ENCODE measurements around the gene GTF3C5. TPM values are rescaled to one million over a fixed set of nuclear protein-coding genes. Genes with fewer than 3 reads are reported as not detected.
A peak's percentile ranks its signal among the peaks of the same experiment; 100 is the strongest.
"Not testable (repeated sequence)": the region's sequence is repeated elsewhere in the genome, so short reads cannot be mapped to it uniquely, and the experiment has no call there.

The GTF3C5 gene
- total RNA-seq, 1 experiment from 2014 or later, result 60.7 TPM

- no peak overlapping the region for H3K4me3 ChIP-seq
- H3K27me3 ChIP-seq (replicated peaks), result no peaks in the 10 kb centered on the region
- no peaks in the 10 kb centered on the region for H3K36me3 ChIP-seq
- H3K4me1 ChIP-seq (replicated peaks), result no peaks in the 10 kb centered on the region
- no peaks in the 10 kb centered on the region for H3K9me3 ChIP-seq (replicated peaks)
- no peak overlapping the region for H3K27ac ChIP-seq
- no peak for DNase-seq (ENCODE audit: low read depth in 1 of 2, low spot score in 2 of 2)
Measured at GRCh38 chr9:133066181-133066983, 35.6 kb downstream of the GTF3C5 start.

GRCh38 chr9:133067006-133067405 is 36.2 kb downstream of the GTF3C5 start:
- Histone ChIP-seq H3K27me3 (replicated peaks) (no peaks in the 10 kb centered on the region), H3K4me1 (replicated peaks) (no peaks in the 10 kb centered on the region)

GRCh38 chr9:133067813-133068212 is 37.0 kb downstream of the GTF3C5 start:
- Histone ChIP-seq H3K9me3 (replicated peaks) (no peaks in the 10 kb centered on the region), H3K27me3 (replicated peaks) (no peaks in the 10 kb centered on the region), H3K36me3 (no peaks in the 10 kb centered on the region), H3K4me1 (replicated peaks) (no peaks in the 10 kb centered on the region), H3K4me3 (no peak overlapping the region), H3K27ac (no peak overlapping the region)
- no peak for DNase-seq (ENCODE audit: low read depth in 1 of 2, low spot score in 2 of 2)

More at GRCh38 chr9:133067006-133067405, 36.2 kb downstream of the GTF3C5 start:
- H3K36me3 ChIP-seq, result no peaks in the 10 kb centered on the region
- no peaks in the 10 kb centered on the region for H3K9me3 ChIP-seq (replicated peaks)
- H3K27ac ChIP-seq, result no peak overlapping the region
- no peak overlapping the region for H3K4me3 ChIP-seq
- no peak for DNase-seq (ENCODE audit: low read depth in 1 of 2, low spot score in 2 of 2)

GRCh38 chr9:133068431-133068830 is 37.6 kb downstream of the GTF3C5 start:
- not testable (repeated sequence) for H3K9me3 ChIP-seq (replicated peaks); H3K4me3 ChIP-seq; DNase-seq (ENCODE audit: low read depth in 1 of 2, low spot score in 2 of 2); H3K4me1 ChIP-seq (replicated peaks); H3K27ac ChIP-seq; H3K36me3 ChIP-seq; H3K27me3 ChIP-seq (replicated peaks)

- H3K36me3 ChIP-seq; H3K27me3 ChIP-seq (replicated peaks); DNase-seq (ENCODE audit: low read depth in 1 of 2, low spot score in 2 of 2); H3K4me3 ChIP-seq; H3K27ac ChIP-seq; H3K9me3 ChIP-seq (replicated peaks): not testable (repeated sequence)
- peaks cover 17% of the 10 kb centered on the region for H3K4me1 ChIP-seq (replicated peaks)
Measured at GRCh38 chr9:133070500-133070961, 39.7 kb downstream of the GTF3C5 start.

- peaks cover 20% of the 10 kb centered on the region for H3K4me1 ChIP-seq (replicated peaks)
- H3K36me3 ChIP-seq; H3K9me3 ChIP-seq (replicated peaks); H3K27me3 ChIP-seq (replicated peaks); H3K4me3 ChIP-seq; H3K27ac ChIP-seq; DNase-seq (ENCODE audit: low read depth in 1 of 2, low spot score in 2 of 2): not testable (repeated sequence)
Measured at GRCh38 chr9:133070985-133071384, 40.2 kb downstream of the GTF3C5 start.

- Histone ChIP-seq H3K4me3 (no peak overlapping the region), H3K9me3 (replicated peaks) (no peaks in the 10 kb centered on the region), H3K36me3 (no peaks in the 10 kb centered on the region), H3K27me3 (replicated peaks) (no peaks in the 10 kb centered on the region), H3K4me1 (replicated peaks) (peaks cover 25% of the 10 kb centered on the region), H3K27ac (no peak overlapping the region)
- DNase-seq (ENCODE audit: low read depth in 1 of 2, low spot score in 2 of 2), result no peak
Measured at GRCh38 chr9:133071484-133072150, 40.8 kb downstream of the GTF3C5 start.

- H3K4me3 ChIP-seq; H3K9me3 ChIP-seq (replicated peaks); H3K36me3 ChIP-seq; DNase-seq (ENCODE audit: low read depth in 1 of 2, low spot score in 2 of 2); H3K27ac ChIP-seq; H3K27me3 ChIP-seq (replicated peaks): not testable (repeated sequence)
- peaks cover 29% of the 10 kb centered on the region for H3K4me1 ChIP-seq (replicated peaks)
Measured at GRCh38 chr9:133072210-133072609, 41.4 kb downstream of the GTF3C5 start.

GRCh38 chr9:133073086-133074014 is 42.6 kb downstream of the GTF3C5 start:
- Histone ChIP-seq H3K4me3 (no peak overlapping the region), H3K4me1 (replicated peaks) (peaks cover 29% of the 10 kb centered on the region), H3K9me3 (replicated peaks) (no peaks in the 10 kb centered on the region), H3K27me3 (replicated peaks) (no peaks in the 10 kb centered on the region), H3K36me3 (no peaks in the 10 kb centered on the region), H3K27ac (no peak overlapping the region)
- no peak for DNase-seq (ENCODE audit: low read depth in 1 of 2, low spot score in 2 of 2)

- DNase-seq (ENCODE audit: low read depth in 1 of 2, low spot score in 2 of 2), result peak in 1 of 2 experiments; percentile 15
- H3K27ac ChIP-seq, result no peak overlapping the region
- peaks cover 29% of the 10 kb centered on the region for H3K4me1 ChIP-seq (replicated peaks)
- no peak overlapping the region for H3K4me3 ChIP-seq
- H3K27me3 ChIP-seq (replicated peaks), result no peaks in the 10 kb centered on the region
- H3K9me3 ChIP-seq (replicated peaks), result no peaks in the 10 kb centered on the region
- no peaks in the 10 kb centered on the region for H3K36me3 ChIP-seq
Measured at GRCh38 chr9:133074111-133074651, 43.4 kb downstream of the GTF3C5 start.

- H3K4me3 ChIP-seq, result no peak overlapping the region
- DNase-seq (ENCODE audit: low read depth in 1 of 2, low spot score in 2 of 2), result peak; percentile 67 to 86
- H3K27ac ChIP-seq, result peak overlapping the region; percentile 56
- H3K9me3 ChIP-seq (replicated peaks), result no peaks in the 10 kb centered on the region
- no peaks in the 10 kb centered on the region for H3K27me3 ChIP-seq (replicated peaks)
- no peaks in the 10 kb centered on the region for H3K36me3 ChIP-seq
- H3K4me1 ChIP-seq (replicated peaks), result peaks cover 29% of the 10 kb centered on the region
Measured at GRCh38 chr9:133075925-133076630, 45.3 kb downstream of the GTF3C5 start.

- Histone ChIP-seq H3K27me3 (replicated peaks) (no peaks in the 10 kb centered on the region), H3K4me1 (replicated peaks) (peaks cover 29% of the 10 kb centered on the region), H3K4me3 (no peak overlapping the region), H3K36me3 (no peaks in the 10 kb centered on the region), H3K9me3 (replicated peaks) (no peaks in the 10 kb centered on the region), H3K27ac (peak overlapping the region; percentile 56)
- no peak for DNase-seq (ENCODE audit: low read depth in 1 of 2, low spot score in 2 of 2)
Measured at GRCh38 chr9:133076691-133077090, 45.9 kb downstream of the GTF3C5 start.

- Histone ChIP-seq H3K27ac (no peak overlapping the region), H3K27me3 (replicated peaks) (no peaks in the 10 kb centered on the region), H3K36me3 (no peaks in the 10 kb centered on the region), H3K4me1 (replicated peaks) (peaks cover 29% of the 10 kb centered on the region), H3K4me3 (no peak overlapping the region), H3K9me3 (replicated peaks) (no peaks in the 10 kb centered on the region)
- DNase-seq (ENCODE audit: low read depth in 1 of 2, low spot score in 2 of 2), result no peak
Measured at GRCh38 chr9:133078486-133078885, 47.7 kb downstream of the GTF3C5 start.

All from SJSA1 (cell line).